GM19238 (cell line): ENCODE results near the gene TMEM240.
"Not testable (repeated sequence)": the region's sequence is repeated elsewhere in the genome, so short reads cannot be mapped to it uniquely, and the experiment has no call there.

Source experiments
- DNase-seq: peaks from one replicate; pipeline ENCODE4 v3.0.0; 2011; ENCODE audit warnings: low spot score; ENCODE audit not compliant: insufficient read length

TMEM240 gene

GRCh38 chr1:1495461-1495975 is 44.9 kb downstream of the TMEM240 start:
- DNase-seq: not testable (repeated sequence)

GRCh38 chr1:1494311-1494710 is 46.1 kb downstream of the TMEM240 start:
- DNase-seq: not testable (repeated sequence)

- no peak for DNase-seq
Observed at GRCh38 chr1:1491601-1492000, 48.8 kb downstream of the TMEM240 start.

- DNase-seq: no peak
Observed at GRCh38 chr1:1490633-1491230, 49.7 kb downstream of the TMEM240 start.

GRCh38 chr1:1489861-1490260 is 50.6 kb downstream of the TMEM240 start:
- DNase-seq: no peak

GRCh38 chr1:1489231-1489630 is 51.2 kb downstream of the TMEM240 start:
- DNase-seq: no peak

- no peak for DNase-seq
Observed at GRCh38 chr1:1487701-1488100, 52.7 kb downstream of the TMEM240 start.

- DNase-seq: not testable (repeated sequence)
Observed at GRCh38 chr1:1485755-1486317, 54.6 kb downstream of the TMEM240 start.

GRCh38 chr1:1484976-1485750 is 55.3 kb downstream of the TMEM240 start:
- not testable (repeated sequence) for DNase-seq
